HG03460 (cell line): ENCODE results near the gene TMEM144.
"Not testable (repeated sequence)": the region's sequence is repeated elsewhere in the genome, so short reads cannot be mapped to it uniquely, and the experiment has no call there.

Experiments used
- ATAC-seq: cut with Tn5 transposase; IDR thresholded peaks from one replicate; pipeline ENCODE4 v1.9.1; 2021; ENCODE audit not compliant: unreplicated experiment

TMEM144 gene

GRCh38 chr4:158190718-158191117 is 19.6 kb upstream of the TMEM144 start:
- no peak for ATAC-seq

- ATAC-seq = no peak
Measured at GRCh38 chr4:158192439-158193158, 17.7 kb upstream of the TMEM144 start.

GRCh38 chr4:158193171-158193749 is 17.0 kb upstream of the TMEM144 start:
- ATAC-seq = no peak

- ATAC-seq = no peak
Measured at GRCh38 chr4:158195297-158195696, 15.0 kb upstream of the TMEM144 start.

- ATAC-seq = no peak
Measured at GRCh38 chr4:158197194-158197776, 13.0 kb upstream of the TMEM144 start.

- ATAC-seq = no peak
Measured at GRCh38 chr4:158200214-158200613, 10.1 kb upstream of the TMEM144 start.

- no peak for ATAC-seq
Measured at GRCh38 chr4:158201322-158201721, 9.0 kb upstream of the TMEM144 start.

GRCh38 chr4:158201876-158202275 is 8.4 kb upstream of the TMEM144 start:
- ATAC-seq = no peak

- no peak for ATAC-seq
Measured at GRCh38 chr4:158202481-158202880, 7.8 kb upstream of the TMEM144 start.

GRCh38 chr4:158203436-158203835 is 6.8 kb upstream of the TMEM144 start:
- no peak for ATAC-seq

GRCh38 chr4:158203929-158204328 is 6.4 kb upstream of the TMEM144 start:
- ATAC-seq = no peak

GRCh38 chr4:158208963-158209640 is 1.2 kb upstream of the TMEM144 start:
- ATAC-seq = peak; percentile 70

- no peak for ATAC-seq
Measured at GRCh38 chr4:158211222-158211621, 936 bp downstream of the TMEM144 start.

- no peak for ATAC-seq
Measured at GRCh38 chr4:158213466-158213865, 3.2 kb downstream of the TMEM144 start.

GRCh38 chr4:158214856-158215255 is 4.6 kb downstream of the TMEM144 start:
- no peak for ATAC-seq

GRCh38 chr4:158217763-158218162 is 7.5 kb downstream of the TMEM144 start:
- no peak for ATAC-seq

GRCh38 chr4:158219623-158220022 is 9.3 kb downstream of the TMEM144 start:
- no peak for ATAC-seq

- ATAC-seq = not testable (repeated sequence)
Measured at GRCh38 chr4:158224318-158224717, 14.0 kb downstream of the TMEM144 start.

- ATAC-seq = not testable (repeated sequence)
Measured at GRCh38 chr4:158224999-158225398, 14.7 kb downstream of the TMEM144 start.

GRCh38 chr4:158227880-158228279 is 17.6 kb downstream of the TMEM144 start:
- ATAC-seq = not testable (repeated sequence)

- ATAC-seq = not testable (repeated sequence)
Measured at GRCh38 chr4:158228399-158228798, 18.1 kb downstream of the TMEM144 start.

- no peak for ATAC-seq
Measured at GRCh38 chr4:158229768-158230167, 19.5 kb downstream of the TMEM144 start.
